ENCODE measurements around the gene SYNPO.

DNA sequence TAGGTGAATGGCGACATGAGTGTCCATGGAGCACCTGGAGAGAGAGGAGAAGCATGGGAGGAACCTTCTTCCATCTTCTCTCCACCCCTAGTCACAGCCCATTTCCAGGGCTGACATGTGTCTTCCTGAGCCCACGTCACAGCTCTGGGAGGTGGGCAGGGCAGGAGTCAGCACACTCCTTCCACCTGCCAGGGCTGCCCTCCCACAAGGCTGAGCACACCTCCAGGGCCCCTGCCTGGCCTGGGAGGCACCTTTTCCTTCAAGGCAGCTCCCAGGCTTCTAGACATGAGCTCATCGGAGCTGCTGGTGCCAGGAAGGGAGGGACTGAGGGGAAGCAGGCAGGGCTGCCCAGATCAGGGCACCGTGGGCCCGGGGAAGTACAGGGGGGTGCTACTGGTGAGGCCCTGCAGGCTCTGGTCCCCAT is 13.6 kb upstream of the SYNPO start:
- no peak for TF ChIP-seq EZH2 (IDR thresholded peaks at IDR 0.05; ENCODE audit: borderline replicate concordance)
- TF ChIP-seq, protein P1, sequence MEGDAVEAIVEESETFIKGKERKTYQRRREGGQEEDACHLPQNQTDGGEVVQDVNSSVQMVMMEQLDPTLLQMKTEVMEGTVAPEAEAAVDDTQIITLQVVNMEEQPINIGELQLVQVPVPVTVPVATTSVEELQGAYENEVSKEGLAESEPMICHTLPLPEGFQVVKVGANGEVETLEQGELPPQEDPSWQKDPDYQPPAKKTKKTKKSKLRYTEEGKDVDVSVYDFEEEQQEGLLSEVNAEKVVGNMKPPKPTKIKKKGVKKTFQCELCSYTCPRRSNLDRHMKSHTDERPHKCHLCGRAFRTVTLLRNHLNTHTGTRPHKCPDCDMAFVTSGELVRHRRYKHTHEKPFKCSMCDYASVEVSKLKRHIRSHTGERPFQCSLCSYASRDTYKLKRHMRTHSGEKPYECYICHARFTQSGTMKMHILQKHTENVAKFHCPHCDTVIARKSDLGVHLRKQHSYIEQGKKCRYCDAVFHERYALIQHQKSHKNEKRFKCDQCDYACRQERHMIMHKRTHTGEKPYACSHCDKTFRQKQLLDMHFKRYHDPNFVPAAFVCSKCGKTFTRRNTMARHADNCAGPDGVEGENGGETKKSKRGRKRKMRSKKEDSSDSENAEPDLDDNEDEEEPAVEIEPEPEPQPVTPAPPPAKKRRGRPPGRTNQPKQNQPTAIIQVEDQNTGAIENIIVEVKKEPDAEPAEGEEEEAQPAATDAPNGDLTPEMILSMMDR (IDR thresholded peaks at IDR 0.05; ENCODE audit: poor library complexity), result no peak

Data from hepatocyte (in vitro differentiated cells).